Breast epithelium (tissue), 3 donors: Measurements from ENCODE around the gene CLMN.

Experiments
- CTCF ChIP-seq, 3 donors: fragments of 450-650 bp; IDR thresholded peaks; one replicate each; pipeline ENCODE4 v1.5.1; 2016 to 2017; ENCODE audit warnings: antibody characterized with exemption in 3 of 3, mild to moderate bottlenecking in 3 of 3, moderate library complexity in 3 of 3
- POLR2A ChIP-seq: fragments of 450-650 bp; IDR thresholded peaks from one replicate; pipeline ENCODE4 v1.6.1; 2016; ENCODE audit warnings: antibody characterized with exemption, mild to moderate bottlenecking, moderate library complexity
- POLR2AphosphoS5 ChIP-seq, 3 donors: sonication (generic); formaldehyde crosslinking; IDR thresholded peaks; one replicate each; pipeline ENCODE4 v1.6.1; 2017; ENCODE audit warnings: antibody characterized with exemption in 3 of 3

- no peak for TF ChIP-seq CTCF (IDR thresholded peaks at IDR 0.05)
- TF ChIP-seq POLR2AphosphoS5 (IDR thresholded peaks at IDR 0.05), result no peak
- TF ChIP-seq POLR2A, result no peak
Measured at GRCh38 chr14:95293449-95293848, 26.3 kb downstream of the CLMN start.
